ENCODE measurements around the gene RPH3AL.
"Not testable (repeated sequence)": the region's sequence is repeated elsewhere in the genome, so short reads cannot be mapped to it uniquely, and the experiment has no call there.

The RPH3AL gene

GRCh38 chr17:171871-172270 is 180.7 kb downstream of the RPH3AL start:
- DNase-seq, result no peak

GRCh38 chr17:170130-170670 is 182.4 kb downstream of the RPH3AL start:
- DNase-seq, result no peak

- DNase-seq, result not testable (repeated sequence)
These were observed 184.0 kb downstream of the RPH3AL start for GRCh38 chr17:168614-169013.

- DNase-seq, result no peak
These were observed 186.7 kb downstream of the RPH3AL start for GRCh38 chr17:165939-166338.

- DNase-seq, result peak; percentile 91
These were observed 188.0 kb downstream of the RPH3AL start for GRCh38 chr17:164303-165235.

- no peak for DNase-seq
These were observed 189.0 kb downstream of the RPH3AL start for GRCh38 chr17:163514-164098.

DNA sequence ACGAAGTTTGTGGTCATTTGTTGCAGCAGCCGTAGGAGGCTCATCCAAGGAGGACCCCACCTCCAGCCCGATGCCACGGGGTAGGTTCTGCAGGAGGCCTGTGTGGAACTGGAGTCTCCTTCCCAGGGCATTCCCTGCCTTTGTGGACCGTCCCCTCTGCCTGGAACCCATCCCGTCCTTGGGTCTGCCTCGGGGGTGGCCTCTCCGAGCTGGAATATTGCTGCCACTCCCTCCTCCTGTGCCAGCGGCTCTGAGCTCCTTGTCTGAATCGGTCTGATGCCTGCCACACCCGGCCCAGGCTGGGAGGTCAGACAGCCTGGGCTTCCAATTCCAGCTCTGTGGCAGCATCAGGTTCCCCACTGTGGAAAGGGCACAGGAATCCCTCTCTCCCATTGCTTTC is 189.9 kb downstream of the RPH3AL start:
- no peak for DNase-seq

Data from retina (tissue), 1 donor.